Measurements from ENCODE around the gene GRB2.

GRB2 gene

DNA sequence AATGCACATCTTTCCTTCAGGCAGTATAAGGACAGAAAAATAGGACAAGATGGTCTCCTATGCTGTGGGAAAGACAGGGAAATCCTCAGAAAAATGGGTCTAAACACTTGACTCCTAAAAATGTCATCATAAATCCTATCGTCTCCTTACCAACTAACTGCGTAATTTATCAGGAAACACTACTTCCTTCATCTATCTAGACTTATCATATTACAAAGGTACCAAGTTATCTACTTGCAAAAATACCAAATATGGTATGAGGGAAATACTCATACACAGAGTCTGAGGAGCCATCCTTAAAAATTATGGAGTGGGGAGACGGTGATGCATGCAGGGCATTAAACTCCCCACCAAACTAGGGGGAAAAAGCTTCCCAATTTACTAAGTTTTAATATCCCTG lies 44.1 kb downstream of the GRB2 start:
- no peak overlapping the region for H3K14ac ChIP-seq (ENCODE audit: low read length)

DNA sequence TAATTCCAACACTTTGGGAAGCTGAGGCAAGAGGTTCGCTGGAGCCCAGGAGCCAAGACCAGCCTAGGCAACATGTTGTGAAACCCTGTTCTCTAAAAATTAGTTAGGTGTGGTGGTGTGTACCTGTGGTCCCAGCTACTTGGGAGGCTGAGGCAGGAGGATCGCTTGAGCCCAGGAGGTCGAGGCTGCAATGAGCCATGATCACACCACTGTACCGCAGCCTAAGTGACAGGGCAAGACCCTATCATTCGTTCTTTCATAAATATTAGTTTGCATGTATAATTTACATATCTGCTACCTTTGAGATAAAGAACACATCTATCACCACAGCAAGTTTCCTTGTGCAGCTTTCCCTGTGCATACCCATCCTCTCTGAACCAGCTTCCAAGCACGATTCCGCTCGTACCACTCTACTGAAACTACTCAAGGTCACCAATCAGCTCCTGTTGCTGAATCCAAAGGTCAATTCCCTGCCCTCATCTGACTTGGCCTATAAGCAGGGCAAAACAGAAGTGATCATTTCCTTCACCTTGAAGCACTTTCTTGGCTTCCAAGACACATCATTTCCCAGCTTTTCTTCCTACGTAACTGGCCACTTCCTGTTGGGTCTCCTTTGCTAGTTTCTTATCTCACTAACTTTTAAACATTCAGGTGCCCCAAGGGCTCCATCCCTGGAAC lies 49.1 kb downstream of the GRB2 start:
- Histone ChIP-seq H3K9me3 (replicated peaks in 1 of 2; ENCODE audit: control insufficient read depth in 2 of 2, insufficient read depth in 1 of 2, low read depth in 1 of 2, low read length in 2 of 2) (peaks cover 0 to 6% of the 10 kb centered on the region in 2 donors), H2BK15ac (ENCODE audit: low read length) (no peak overlapping the region), H3K36me3 (replicated peaks in 1 of 2; ENCODE audit: control insufficient read depth in 2 of 2, insufficient read depth in 2 of 2, low read length in 2 of 2) (peaks cover 0 to 5% of the 10 kb centered on the region in 2 donors), H2AK5ac (ENCODE audit: low read depth, low read length) (no peak overlapping the region), H3K9ac (ENCODE audit: low read depth, low read length, poor library complexity) (no peak overlapping the region), H3K4me3 (ENCODE audit: low read length in 2 of 2) (no peak overlapping the region), H2BK120ac (ENCODE audit: low read depth, low read length) (no peak overlapping the region), H2BK5ac (ENCODE audit: low read length) (no peak overlapping the region), H3K4ac (ENCODE audit: low read length) (no peak overlapping the region), H3K18ac (ENCODE audit: low read length) (no peak overlapping the region), H3K23ac (ENCODE audit: low read depth, low read length, poor library complexity) (no peak overlapping the region), H3K27me3 (ENCODE audit: control insufficient read depth in 3 of 3, insufficient read depth in 3 of 3, low read depth in 1 of 3, low read length in 3 of 3) (peaks cover 0 to 2% (median 0%) of the 10 kb centered on the region in 3 experiments), H4K91ac (ENCODE audit: low read depth, low read length, poor library complexity) (no peak overlapping the region), H2AFZ (ENCODE audit: low read length) (no peak overlapping the region), H2BK12ac (ENCODE audit: low read length) (no peak overlapping the region), H3K27ac (replicated peaks; ENCODE audit: low read length) (no peak overlapping the region), H3K4me2 (ENCODE audit: insufficient read depth, low read length, poor library complexity, severe bottlenecking) (no peak overlapping the region), H3K79me1 (ENCODE audit: low read depth, low read length) (peaks cover 3% of the 10 kb centered on the region), H3K4me1 (ENCODE audit: control insufficient read depth in 2 of 2, insufficient read depth in 1 of 2, low read depth in 1 of 2, low read length in 2 of 2) (peaks cover 5 to 8% of the 10 kb centered on the region in 2 donors), H4K8ac (ENCODE audit: low read depth, low read length) (no peak overlapping the region), H3K14ac (ENCODE audit: low read length) (no peak overlapping the region)
- no peak for DNase-seq (ENCODE audit: low spot score)
- WGBS, 2 donors (ENCODE audit: extremely low coverage in 2 of 2, insufficient read length in 2 of 2, insufficient replicate concordance in 1 of 2), result no CpG with 5 or more reads among the region's 9 CpGs

More for the DNA sequence above, 44.1 kb downstream of the GRB2 start:
- Histone ChIP-seq H3K36me3 (replicated peaks in 1 of 2; ENCODE audit: control insufficient read depth in 2 of 2, insufficient read depth in 2 of 2, low read length in 2 of 2) (peaks cover 0 to 5% of the 10 kb centered on the region in 2 donors), H3K4me2 (ENCODE audit: insufficient read depth, low read length, poor library complexity, severe bottlenecking) (no peak overlapping the region), H3K27ac (replicated peaks; ENCODE audit: low read length) (no peak overlapping the region), H2BK120ac (ENCODE audit: low read depth, low read length) (no peak overlapping the region), H4K91ac (ENCODE audit: low read depth, low read length, poor library complexity) (no peak overlapping the region), H3K4me3 (ENCODE audit: low read length in 2 of 2) (no peak overlapping the region), H2AK5ac (ENCODE audit: low read depth, low read length) (no peak overlapping the region), H3K23ac (ENCODE audit: low read depth, low read length, poor library complexity) (no peak overlapping the region), H4K8ac (ENCODE audit: low read depth, low read length) (no peak overlapping the region), H2AFZ (ENCODE audit: low read length) (no peak overlapping the region), H3K79me1 (ENCODE audit: low read depth, low read length) (peaks cover 3% of the 10 kb centered on the region), H3K27me3 (ENCODE audit: control insufficient read depth in 3 of 3, insufficient read depth in 3 of 3, low read depth in 1 of 3, low read length in 3 of 3) (no peaks in the 10 kb centered on the region), H2BK12ac (ENCODE audit: low read length) (no peak overlapping the region), H2BK5ac (ENCODE audit: low read length) (no peak overlapping the region), H3K9ac (ENCODE audit: low read depth, low read length, poor library complexity) (no peak overlapping the region), H3K18ac (ENCODE audit: low read length) (no peak overlapping the region), H3K4me1 (ENCODE audit: control insufficient read depth in 2 of 2, insufficient read depth in 1 of 2, low read depth in 1 of 2, low read length in 2 of 2) (peaks cover 0 to 2% of the 10 kb centered on the region in 2 donors), H3K4ac (ENCODE audit: low read length) (no peak overlapping the region), H3K9me3 (replicated peaks in 1 of 2; ENCODE audit: control insufficient read depth in 2 of 2, insufficient read depth in 1 of 2, low read depth in 1 of 2, low read length in 2 of 2) (no peaks in the 10 kb centered on the region), H2BK15ac (ENCODE audit: low read length) (no peak overlapping the region)
- WGBS, 2 donors (ENCODE audit: extremely low coverage in 2 of 2, insufficient read length in 2 of 2, insufficient replicate concordance in 1 of 2), result 100% methylated on average over 2 of the region's 3 CpGs; no CpG with 5 or more reads in 1 of the 2 donors
- DNase-seq (ENCODE audit: low spot score), result no peak

DNA sequence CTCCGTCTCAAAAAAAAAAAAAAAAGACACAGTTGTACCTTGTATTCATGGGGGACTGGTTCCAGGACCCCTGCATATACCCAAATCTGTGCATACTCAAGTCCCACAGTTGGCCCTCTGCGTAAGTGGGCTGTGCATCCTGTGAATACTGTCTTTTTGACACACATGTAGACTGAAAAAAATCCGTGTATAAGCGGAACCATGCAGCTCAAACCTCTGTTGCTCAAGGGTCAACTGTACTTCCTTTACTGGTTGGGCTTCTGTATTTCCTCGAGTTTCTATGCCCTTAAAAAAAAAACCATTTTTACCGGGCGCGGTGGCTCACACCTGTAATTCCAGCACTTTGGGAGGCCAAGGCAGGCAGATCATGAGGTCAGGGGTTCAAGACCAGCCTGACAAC lies 52.3 kb downstream of the GRB2 start:
- peaks cover 0 to 6% of the 10 kb centered on the region in 2 donors for H3K9me3 ChIP-seq (replicated peaks in 1 of 2; ENCODE audit: control insufficient read depth in 2 of 2, insufficient read depth in 1 of 2, low read depth in 1 of 2, low read length in 2 of 2)
- H2AK5ac ChIP-seq (ENCODE audit: low read depth, low read length), result no peak overlapping the region
- H3K23ac ChIP-seq (ENCODE audit: low read depth, low read length, poor library complexity), result no peak overlapping the region
- no peak overlapping the region for H3K9ac ChIP-seq (ENCODE audit: low read depth, low read length, poor library complexity)
- H2AFZ ChIP-seq (ENCODE audit: low read length), result no peak overlapping the region
- H3K79me1 ChIP-seq (ENCODE audit: low read depth, low read length), result peaks cover 3% of the 10 kb centered on the region
- H3K18ac ChIP-seq (ENCODE audit: low read length), result no peak overlapping the region
- no peak overlapping the region for H2BK5ac ChIP-seq (ENCODE audit: low read length)
- no peak overlapping the region for H3K4ac ChIP-seq (ENCODE audit: low read length)
- H3K36me3 ChIP-seq (replicated peaks in 1 of 2; ENCODE audit: control insufficient read depth in 2 of 2, insufficient read depth in 2 of 2, low read length in 2 of 2), result peaks cover 0 to 5% of the 10 kb centered on the region in 2 donors
- no peak overlapping the region for H3K4me3 ChIP-seq (ENCODE audit: low read length in 2 of 2)
- no peak overlapping the region for H3K14ac ChIP-seq (ENCODE audit: low read length)
- no peak overlapping the region for H4K8ac ChIP-seq (ENCODE audit: low read depth, low read length)
- H3K27ac ChIP-seq (replicated peaks; ENCODE audit: low read length), result no peak overlapping the region
- no peak overlapping the region for H2BK15ac ChIP-seq (ENCODE audit: low read length)
- WGBS, 2 donors (ENCODE audit: extremely low coverage in 2 of 2, insufficient read length in 2 of 2, insufficient replicate concordance in 1 of 2), result no CpG with 5 or more reads among the region's 8 CpGs
- DNase-seq (ENCODE audit: low spot score), result no peak
- H3K4me1 ChIP-seq (ENCODE audit: control insufficient read depth in 2 of 2, insufficient read depth in 1 of 2, low read depth in 1 of 2, low read length in 2 of 2), result peaks cover 12% of the 10 kb centered on the region in 2 donors
- no peak overlapping the region for H3K4me2 ChIP-seq (ENCODE audit: insufficient read depth, low read length, poor library complexity, severe bottlenecking)
- no peak overlapping the region for H2BK120ac ChIP-seq (ENCODE audit: low read depth, low read length)
- H2BK12ac ChIP-seq (ENCODE audit: low read length), result no peak overlapping the region
- peaks cover 0 to 2% (median 0%) of the 10 kb centered on the region in 3 experiments for H3K27me3 ChIP-seq (ENCODE audit: control insufficient read depth in 3 of 3, insufficient read depth in 3 of 3, low read depth in 1 of 3, low read length in 3 of 3)
- H4K91ac ChIP-seq (ENCODE audit: low read depth, low read length, poor library complexity), result no peak overlapping the region

- Histone ChIP-seq H3K18ac (ENCODE audit: low read length) (no peak overlapping the region), H2BK5ac (ENCODE audit: low read length) (no peak overlapping the region), H3K4me3 (ENCODE audit: low read length in 2 of 2) (no peak overlapping the region), H3K27ac (replicated peaks; ENCODE audit: low read length) (no peak overlapping the region), H3K23ac (ENCODE audit: low read depth, low read length, poor library complexity) (no peak overlapping the region), H2BK15ac (ENCODE audit: low read length) (no peak overlapping the region), H3K4me1 (ENCODE audit: control insufficient read depth in 2 of 2, insufficient read depth in 1 of 2, low read depth in 1 of 2, low read length in 2 of 2) (peaks cover 14 to 16% of the 10 kb centered on the region in 2 donors), H3K36me3 (replicated peaks in 1 of 2; ENCODE audit: control insufficient read depth in 2 of 2, insufficient read depth in 2 of 2, low read length in 2 of 2) (peaks cover 0 to 5% of the 10 kb centered on the region in 2 donors), H3K4ac (ENCODE audit: low read length) (no peak overlapping the region), H3K27me3 (ENCODE audit: control insufficient read depth in 3 of 3, insufficient read depth in 3 of 3, low read depth in 1 of 3, low read length in 3 of 3) (peaks cover 0 to 2% (median 0%) of the 10 kb centered on the region in 3 experiments), H2AK5ac (ENCODE audit: low read depth, low read length) (no peak overlapping the region), H2AFZ (ENCODE audit: low read length) (no peak overlapping the region), H3K9ac (ENCODE audit: low read depth, low read length, poor library complexity) (no peak overlapping the region), H3K4me2 (ENCODE audit: insufficient read depth, low read length, poor library complexity, severe bottlenecking) (no peak overlapping the region), H4K8ac (ENCODE audit: low read depth, low read length) (no peak overlapping the region), H2BK120ac (ENCODE audit: low read depth, low read length) (no peak overlapping the region), H2BK12ac (ENCODE audit: low read length) (no peak overlapping the region), H3K79me1 (ENCODE audit: low read depth, low read length) (no peaks in the 10 kb centered on the region), H4K91ac (ENCODE audit: low read depth, low read length, poor library complexity) (no peak overlapping the region), H3K14ac (ENCODE audit: low read length) (no peak overlapping the region), H3K9me3 (replicated peaks in 1 of 2; ENCODE audit: control insufficient read depth in 2 of 2, insufficient read depth in 1 of 2, low read depth in 1 of 2, low read length in 2 of 2) (peaks cover 0 to 6% of the 10 kb centered on the region in 2 donors)
- no peak for DNase-seq (ENCODE audit: low spot score)
- no CpG with 5 or more reads among the region's 7 CpGs for WGBS, 2 donors (ENCODE audit: extremely low coverage in 2 of 2, insufficient read length in 2 of 2, insufficient replicate concordance in 1 of 2)
Measured at GRCh38 chr17:75352079-75352569, 53.4 kb downstream of the GRB2 start.

Measured in neuronal stem cell (in vitro differentiated cells).